Activated CD4-positive, alpha-beta memory T cell treated with anti-CD3 and anti-CD28 coated beads, Interleukin-2, amount 10 ng/mL, durations not matched to agents 7 days and 5 days (primary cell): Measurements from ENCODE around the gene ELL. TPM values are rescaled to one million over a fixed set of nuclear protein-coding genes. Genes with fewer than 3 reads are reported as not detected.
A peak's percentile ranks its signal among the peaks of the same experiment; 100 is the strongest.

Source experiments
- CTCF ChIA-PET: fragments of 350-600 bp; sonication (Branson Sonifier 250); formaldehyde crosslinking; loops from one replicate; lab custom pipeline; 2021; ENCODE audit warnings: antibody characterized with exemption, inconsistent platforms; lab: Charles Lee
- POLR2A ChIA-PET: fragments of 350-600 bp; sonication (Branson Sonifier 250); formaldehyde crosslinking; loops from one replicate; lab custom pipeline; 2021; ENCODE audit warnings: antibody characterized with exemption; lab: Charles Lee
- DNase-seq: peaks from one replicate; pipeline ENCODE4 v3.0.0-alpha.2; 2020
- H3K27ac Mint-ChIP-seq: one replicate; pipeline ENCODE4 v1.8.0; 2021; ENCODE audit warnings: mild to moderate bottlenecking, mixed read lengths
- H3K27me3 Mint-ChIP-seq: one replicate; pipeline ENCODE4 v1.8.0; 2021; ENCODE audit warnings: mixed read lengths
- H3K36me3 Mint-ChIP-seq: one replicate; pipeline ENCODE4 v1.8.0; 2021; ENCODE audit warnings: low read depth, mixed read lengths
- H3K4me1 Mint-ChIP-seq: one replicate; pipeline ENCODE4 v1.8.0; 2021; ENCODE audit warnings: mixed read lengths
- H3K4me3 Mint-ChIP-seq: one replicate; pipeline ENCODE4 v1.8.0; 2021; ENCODE audit warnings: mild to moderate bottlenecking, mixed read lengths
- H3K9me3 Mint-ChIP-seq: one replicate; pipeline ENCODE4 v1.8.0; 2021; ENCODE audit warnings: mixed read lengths
- total RNA-seq, 2 experiments: library from RNA; stranded (reverse); gene quantifications; one replicate each; pipeline ENCODE4 v1.2.3, GENCODE V29; 2021

ELL gene
- total RNA-seq, 2 experiments from 2014 or later, result 26.2 to 26.3 TPM

DNA sequence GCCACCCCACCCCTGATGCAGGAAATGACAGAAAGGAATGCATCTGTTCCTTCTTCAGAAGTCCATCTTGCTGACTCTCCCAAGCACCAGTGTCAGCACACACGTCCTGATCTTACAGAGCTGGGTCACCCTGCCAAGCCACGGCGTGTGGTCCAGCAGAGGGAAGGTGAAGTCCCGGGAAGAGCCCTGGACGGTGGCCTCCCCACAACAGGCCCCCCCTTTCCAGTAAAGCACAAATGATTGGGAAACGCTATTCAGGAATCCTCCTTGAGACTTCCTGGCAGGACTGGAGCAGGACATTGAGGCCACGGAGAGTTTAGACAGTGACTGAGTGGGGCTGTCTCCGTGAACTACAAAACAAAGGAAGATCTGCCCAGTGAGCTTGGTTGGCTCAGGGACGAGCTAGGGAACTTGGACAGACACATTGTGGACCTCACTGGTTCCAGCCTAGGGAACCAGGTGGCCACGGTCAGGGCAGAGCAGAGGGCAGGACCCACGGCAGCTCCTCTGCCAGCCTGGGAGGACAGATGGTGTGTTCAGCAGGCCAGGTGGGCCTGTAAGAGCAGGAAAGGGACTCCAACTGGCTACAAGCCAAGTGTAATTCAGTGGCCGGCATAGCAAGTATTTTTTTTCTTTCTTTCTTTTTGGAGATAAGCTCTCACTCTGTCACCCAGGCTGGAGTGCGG, 41.7 kb downstream of the ELL start:
- H3K36me3 Mint-ChIP-seq, result peaks cover 19% of the 10 kb centered on the region
- DNase-seq, result no peak
- H3K4me1 Mint-ChIP-seq, result peaks cover 91% of the 10 kb centered on the region
- peak overlapping the region; percentile 55 for H3K27ac Mint-ChIP-seq
- no peak overlapping the region for H3K4me3 Mint-ChIP-seq
- POLR2A ChIA-PET, result interaction anchor here (0.8 to 1.6 kb wide), 4 partner anchors 9 to 92 kb away, joined by 3 to 5 read pairs (median 3); partner anchors contain the start of gene UBA52
- CTCF ChIA-PET, result interaction anchor here (1.1 to 1.3 kb wide), 2 partner anchors 16 to 17 kb away, joined by 3 to 4 read pairs; no protein-coding TSS in a partner anchor
- H3K9me3 Mint-ChIP-seq, result no peaks in the 10 kb centered on the region
- H3K27me3 Mint-ChIP-seq, result no peaks in the 10 kb centered on the region

DNA sequence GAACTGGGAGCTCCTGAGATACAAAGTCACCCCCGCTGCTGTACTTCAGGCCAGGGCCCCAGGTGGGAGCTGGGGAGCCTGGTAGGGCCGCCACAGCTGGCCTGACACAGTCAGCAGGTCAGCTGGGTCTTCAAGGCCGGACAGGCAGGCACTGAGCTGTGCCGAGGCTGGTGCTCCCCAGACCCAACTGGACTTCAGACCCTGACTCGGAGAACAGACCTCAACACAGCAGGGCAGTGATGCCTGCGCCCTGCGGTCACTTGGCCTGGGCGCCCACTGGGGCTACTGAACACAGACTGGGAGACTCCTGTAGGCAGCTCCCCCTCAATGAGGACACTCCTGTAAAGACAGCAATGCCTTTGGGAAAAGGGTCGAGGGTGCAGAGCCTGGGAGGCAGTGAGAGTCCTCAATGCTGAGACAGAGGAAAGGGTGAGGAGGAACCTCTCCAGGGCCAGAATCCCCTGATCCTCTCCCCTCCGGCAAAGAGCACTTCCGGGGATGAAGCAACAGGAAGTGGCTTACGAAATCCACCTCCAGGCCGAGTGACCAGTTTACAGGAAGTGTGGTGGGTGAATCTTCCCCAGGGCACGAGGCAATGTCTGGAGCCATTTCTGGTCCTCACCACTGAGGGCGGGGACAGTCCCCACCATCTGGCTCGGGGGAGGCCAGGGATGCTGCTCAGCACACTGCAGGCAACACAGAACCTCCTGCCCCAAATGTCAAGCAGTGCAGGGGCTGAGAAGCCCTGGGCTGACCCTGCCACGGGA, 43.1 kb downstream of the ELL start:
- Mint-ChIP-seq H3K4me3 (no peak overlapping the region), H3K4me1 (peaks cover 95% of the 10 kb centered on the region), H3K9me3 (no peaks in the 10 kb centered on the region), H3K36me3 (peaks cover 19% of the 10 kb centered on the region), H3K27ac (peak overlapping the region; percentile 77), H3K27me3 (no peaks in the 10 kb centered on the region)
- ChIA-PET POLR2A (interaction anchor here (0.5 to 1.6 kb wide), 4 partner anchors 8 to 164 kb away, joined by 3 to 7 read pairs (median 4); partner anchors contain the start of gene UBA52), CTCF (interaction anchor here (0.7 to 1.4 kb wide), 3 partner anchors 18 to 376 kb away, joined by 3 to 5 read pairs (median 3); no protein-coding TSS in a partner anchor)
- peak; percentile 74 for DNase-seq

- no peak for DNase-seq
- H3K27me3 Mint-ChIP-seq, result no peaks in the 10 kb centered on the region
- H3K4me3 Mint-ChIP-seq, result no peak overlapping the region
- ChIA-PET CTCF (interaction anchor here (1.2 to 1.4 kb wide), 2 partner anchors 18 to 42 kb away, joined by 3 read pairs; no protein-coding TSS in a partner anchor), POLR2A (interaction anchor here (0.5 to 2.1 kb wide), 4 partner anchors 9 to 165 kb away, joined by 3 to 7 read pairs (median 4); partner anchors contain the start of gene FKBP8)
- H3K36me3 Mint-ChIP-seq, result peaks cover 17% of the 10 kb centered on the region
- peaks cover 92% of the 10 kb centered on the region for H3K4me1 Mint-ChIP-seq
- H3K27ac Mint-ChIP-seq, result peak overlapping the region; percentile 77
- no peaks in the 10 kb centered on the region for H3K9me3 Mint-ChIP-seq
Measured at GRCh38 chr19:18477974-18478373, 43.9 kb downstream of the ELL start.

GRCh38 chr19:18477042-18477779, 44.7 kb downstream of the ELL start:
- Mint-ChIP-seq H3K36me3 (peaks cover 12% of the 10 kb centered on the region), H3K4me1 (peaks cover 87% of the 10 kb centered on the region), H3K27ac (peak overlapping the region; percentile 66), H3K27me3 (no peaks in the 10 kb centered on the region), H3K4me3 (no peak overlapping the region), H3K9me3 (no peaks in the 10 kb centered on the region)
- ChIA-PET CTCF (interaction anchor here (1.4 to 1.9 kb wide), 2 partner anchors 19 to 43 kb away, joined by 3 to 9 read pairs; no protein-coding TSS in a partner anchor), POLR2A (interaction anchor here (1.2 to 2.1 kb wide), 4 partner anchors 9 to 67 kb away, joined by 3 to 7 read pairs (median 4); partner anchors contain the start of gene FKBP8)
- peak; percentile 34 for DNase-seq

- Mint-ChIP-seq H3K4me1 (peaks cover 83% of the 10 kb centered on the region), H3K27ac (peak overlapping the region; percentile 66), H3K27me3 (no peaks in the 10 kb centered on the region), H3K36me3 (peaks cover 11% of the 10 kb centered on the region), H3K4me3 (no peak overlapping the region), H3K9me3 (no peaks in the 10 kb centered on the region)
- DNase-seq, result no peak
- ChIA-PET CTCF (interaction anchor here (1.9 kb wide), 1 partner anchor 44 kb away, joined by 9 read pairs; no protein-coding TSS in a partner anchor), POLR2A (interaction anchor here (1.4 to 2.1 kb wide), 2 partner anchors 20 to 67 kb away, joined by 4 read pairs; partner anchors contain the start of gene FKBP8)
Measured at GRCh38 chr19:18476507-18477041, 45.3 kb downstream of the ELL start.

DNA sequence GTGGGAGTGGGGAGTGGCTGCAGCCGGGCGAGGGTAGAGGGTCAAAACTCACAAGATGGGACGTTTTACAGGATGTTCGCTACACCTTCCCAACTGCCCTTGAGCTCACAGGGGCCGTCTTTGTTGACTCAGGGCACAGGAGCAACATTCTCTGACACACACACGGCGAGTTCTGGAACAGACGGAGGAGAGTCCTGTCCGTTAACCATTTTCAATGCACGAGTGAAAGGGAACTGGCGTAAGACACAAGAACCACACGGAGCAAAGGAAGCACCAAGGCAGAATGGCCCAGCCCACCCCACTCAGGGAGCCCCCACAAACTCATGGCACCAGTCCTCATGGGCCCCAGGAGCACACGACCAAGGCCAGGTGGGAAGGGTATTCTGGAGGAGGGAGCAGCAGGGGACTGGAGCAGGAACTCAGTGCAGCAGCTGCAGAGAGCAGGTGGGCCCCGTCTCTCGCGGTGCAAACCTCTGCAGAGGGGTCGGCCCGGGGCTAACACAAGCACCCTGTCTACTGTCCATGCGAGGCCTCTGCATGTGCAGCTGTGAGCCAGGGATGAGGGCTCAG, 46.0 kb downstream of the ELL start:
- ChIA-PET CTCF (interaction anchor here (0.6 to 1.9 kb wide), 6 partner anchors 9 to 112 kb away, joined by 3 to 9 read pairs (median 4); partner anchors contain the start of gene REX1BD), POLR2A (interaction anchor here (1.0 to 2.1 kb wide), 4 partner anchors 20 to 82 kb away, joined by 3 to 5 read pairs (median 4); partner anchors contain the start of genes FKBP8 and KXD1)
- no peaks in the 10 kb centered on the region for H3K27me3 Mint-ChIP-seq
- no peak overlapping the region for H3K4me3 Mint-ChIP-seq
- DNase-seq, result no peak
- H3K4me1 Mint-ChIP-seq, result peaks cover 75% of the 10 kb centered on the region
- peak overlapping the region; percentile 88 for H3K27ac Mint-ChIP-seq
- H3K9me3 Mint-ChIP-seq, result no peaks in the 10 kb centered on the region
- H3K36me3 Mint-ChIP-seq, result peaks cover 6% of the 10 kb centered on the region

DNA sequence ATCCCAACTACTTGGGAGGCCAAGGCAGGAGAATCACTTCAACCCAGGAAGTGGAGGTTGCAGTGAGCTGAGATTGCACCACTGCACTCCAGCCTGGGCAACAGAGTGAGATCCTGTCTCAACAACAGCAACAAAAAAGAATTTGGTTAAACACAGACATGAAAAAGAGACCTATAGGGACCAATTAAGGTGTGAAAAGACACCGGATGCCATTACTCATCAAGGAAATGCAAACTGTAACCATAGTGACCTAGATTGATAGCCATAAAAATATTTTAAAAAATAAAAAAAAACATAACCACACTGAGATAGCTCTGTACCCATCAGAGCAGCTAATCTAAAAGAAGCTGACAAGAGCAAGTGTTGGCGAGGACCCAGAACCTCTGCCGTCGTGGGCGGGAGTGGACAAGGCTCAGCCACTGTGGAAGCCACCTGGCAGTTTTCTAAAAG, 46.8 kb downstream of the ELL start:
- no peaks in the 10 kb centered on the region for H3K9me3 Mint-ChIP-seq
- ChIA-PET POLR2A (interaction anchor here (1.0 to 1.8 kb wide), 2 partner anchors 33 to 82 kb away, joined by 3 to 5 read pairs; partner anchors contain the start of gene KXD1), CTCF (interaction anchor here (0.6 to 1.5 kb wide), 5 partner anchors 10 to 113 kb away, joined by 3 to 5 read pairs (median 3); partner anchors contain the start of gene REX1BD)
- H3K4me1 Mint-ChIP-seq, result peaks cover 68% of the 10 kb centered on the region
- peaks cover 3% of the 10 kb centered on the region for H3K36me3 Mint-ChIP-seq
- H3K4me3 Mint-ChIP-seq, result no peak overlapping the region
- H3K27me3 Mint-ChIP-seq, result no peaks in the 10 kb centered on the region
- peak overlapping the region; percentile 88 for H3K27ac Mint-ChIP-seq
- DNase-seq, result peak; percentile 32

GRCh38 chr19:18474366-18474887, 47.4 kb downstream of the ELL start:
- peaks cover 65% of the 10 kb centered on the region for H3K4me1 Mint-ChIP-seq
- H3K27ac Mint-ChIP-seq, result peak overlapping the region; percentile 88
- H3K36me3 Mint-ChIP-seq, result peaks cover 2% of the 10 kb centered on the region
- POLR2A ChIA-PET, result interaction anchor here (1.0 to 1.8 kb wide), 3 partner anchors 25 to 83 kb away, joined by 3 to 5 read pairs (median 5); partner anchors contain the start of gene KXD1
- H3K27me3 Mint-ChIP-seq, result no peaks in the 10 kb centered on the region
- H3K9me3 Mint-ChIP-seq, result no peaks in the 10 kb centered on the region
- H3K4me3 Mint-ChIP-seq, result no peak overlapping the region
- CTCF ChIA-PET, result interaction anchor here (1.0 to 1.5 kb wide), 3 partner anchors 21 to 114 kb away, joined by 3 to 5 read pairs (median 3); partner anchors contain the start of gene REX1BD
- no peak for DNase-seq

- no peak overlapping the region for H3K4me3 Mint-ChIP-seq
- H3K4me1 Mint-ChIP-seq, result peaks cover 57% of the 10 kb centered on the region
- POLR2A ChIA-PET, result interaction anchor here (1.2 to 1.3 kb wide), 2 partner anchors 22 to 25 kb away, joined by 3 to 5 read pairs; no protein-coding TSS in a partner anchor
- no peaks in the 10 kb centered on the region for H3K9me3 Mint-ChIP-seq
- no peak for DNase-seq
- H3K27ac Mint-ChIP-seq, result peak overlapping the region; percentile 56
- CTCF ChIA-PET, result interaction anchor here (1.3 kb wide), 1 partner anchor 119 kb away, joined by 3 read pairs; no protein-coding TSS in a partner anchor
- no peaks in the 10 kb centered on the region for H3K27me3 Mint-ChIP-seq
- H3K36me3 Mint-ChIP-seq, result peaks cover 2% of the 10 kb centered on the region
Measured at GRCh38 chr19:18473706-18474087, 48.2 kb downstream of the ELL start.

DNA sequence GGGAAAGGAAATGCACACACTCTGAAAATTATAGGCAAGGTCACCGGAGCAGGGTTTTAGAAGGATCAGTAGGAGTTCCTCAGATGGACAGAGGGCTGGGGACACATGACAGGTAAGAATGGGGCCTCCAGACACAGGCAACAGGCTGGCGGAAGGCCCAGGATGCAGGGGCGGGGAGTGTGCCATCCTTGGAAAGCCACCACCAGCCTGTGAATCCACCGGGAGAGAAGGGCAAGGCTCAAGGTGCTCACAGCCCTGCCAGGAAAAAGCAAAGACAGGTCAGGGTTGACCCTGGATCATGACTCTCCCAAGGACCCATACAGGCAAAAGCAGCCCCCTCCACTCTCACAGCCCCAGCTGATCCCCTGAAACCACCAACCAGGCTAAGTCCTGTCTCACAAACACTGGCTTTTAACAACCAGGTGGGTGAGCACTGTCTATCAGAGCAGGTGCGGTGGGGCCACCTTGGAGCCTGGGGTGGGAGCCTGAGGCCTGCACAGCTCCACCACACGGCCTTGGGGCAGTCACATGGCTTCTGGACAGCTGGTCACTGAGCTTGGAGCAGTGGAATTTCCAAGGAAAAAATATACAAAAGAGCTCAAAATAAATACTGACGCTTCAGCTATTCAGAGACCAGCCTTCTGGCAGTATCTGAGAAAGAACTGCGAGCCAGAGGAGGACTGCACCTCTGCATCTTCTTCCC, 48.7 kb downstream of the ELL start:
- Mint-ChIP-seq H3K4me3 (no peak overlapping the region), H3K27ac (peak overlapping the region; percentile 56), H3K36me3 (peaks cover 2% of the 10 kb centered on the region), H3K9me3 (no peaks in the 10 kb centered on the region), H3K27me3 (no peaks in the 10 kb centered on the region), H3K4me1 (peaks cover 54% of the 10 kb centered on the region)
- no peak for DNase-seq
- POLR2A ChIA-PET, result interaction anchor here (1.2 to 1.3 kb wide), 2 partner anchors 23 to 26 kb away, joined by 3 to 5 read pairs; no protein-coding TSS in a partner anchor
- CTCF ChIA-PET, result interaction anchor here (1.2 to 4.8 kb wide), 3 partner anchors 48 to 120 kb away, joined by 3 to 39 read pairs (median 3); partner anchors contain the start of genes ELL and REX1BD
